C4-2B (cell line): ENCODE measurements around the gene STX1A.

ENCODE experiments used
- ZFX ChIP-seq: fragments of 450-650 bp; IDR thresholded peaks from 2 replicates; pipeline ENCODE4 v1.6.1; 2017
- TF ChIP-seq, protein P1 (sequence below): fragments of 450-650 bp; conservative IDR thresholded peaks from 2 replicates; pipeline ENCODE4 v1.5.1; 2017; ENCODE audit warnings: mild to moderate bottlenecking

DNA sequence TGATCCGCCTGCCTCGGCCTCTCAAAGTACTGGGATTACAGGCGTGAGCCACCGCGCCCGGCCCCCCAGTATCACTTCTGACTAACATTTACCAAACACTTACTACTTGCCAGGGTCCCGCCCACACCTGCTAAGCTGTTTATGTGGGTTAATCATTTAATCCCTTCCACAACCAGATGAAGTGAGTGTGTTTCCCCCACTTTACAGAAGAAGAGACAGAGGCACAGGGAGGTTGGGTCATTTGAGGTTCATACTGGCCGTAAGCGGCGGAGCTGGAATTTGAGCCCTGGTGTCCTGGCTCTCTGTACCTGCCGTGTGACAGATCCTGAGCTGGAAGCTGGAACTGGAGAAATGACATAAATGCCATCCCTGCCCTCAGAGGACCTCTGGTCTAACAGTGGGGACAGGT lies 66.9 kb downstream of the STX1A start:
- TF ChIP-seq, protein P1, sequence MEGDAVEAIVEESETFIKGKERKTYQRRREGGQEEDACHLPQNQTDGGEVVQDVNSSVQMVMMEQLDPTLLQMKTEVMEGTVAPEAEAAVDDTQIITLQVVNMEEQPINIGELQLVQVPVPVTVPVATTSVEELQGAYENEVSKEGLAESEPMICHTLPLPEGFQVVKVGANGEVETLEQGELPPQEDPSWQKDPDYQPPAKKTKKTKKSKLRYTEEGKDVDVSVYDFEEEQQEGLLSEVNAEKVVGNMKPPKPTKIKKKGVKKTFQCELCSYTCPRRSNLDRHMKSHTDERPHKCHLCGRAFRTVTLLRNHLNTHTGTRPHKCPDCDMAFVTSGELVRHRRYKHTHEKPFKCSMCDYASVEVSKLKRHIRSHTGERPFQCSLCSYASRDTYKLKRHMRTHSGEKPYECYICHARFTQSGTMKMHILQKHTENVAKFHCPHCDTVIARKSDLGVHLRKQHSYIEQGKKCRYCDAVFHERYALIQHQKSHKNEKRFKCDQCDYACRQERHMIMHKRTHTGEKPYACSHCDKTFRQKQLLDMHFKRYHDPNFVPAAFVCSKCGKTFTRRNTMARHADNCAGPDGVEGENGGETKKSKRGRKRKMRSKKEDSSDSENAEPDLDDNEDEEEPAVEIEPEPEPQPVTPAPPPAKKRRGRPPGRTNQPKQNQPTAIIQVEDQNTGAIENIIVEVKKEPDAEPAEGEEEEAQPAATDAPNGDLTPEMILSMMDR: no peak
- TF ChIP-seq ZFX: no peak
